KOPT-K1 (cell line): ENCODE results near the gene PITPNM3.
"Not testable (repeated sequence)": the region's sequence is repeated elsewhere in the genome, so short reads cannot be mapped to it uniquely, and the experiment has no call there.

Experiments used
- H3K27ac ChIP-seq: fragments of 200-600 bp; sonication (generic); 2 replicates; pipeline ENCODE4 v1.5.1; 2016; ENCODE audit warnings: antibody characterized with exemption, mild to moderate bottlenecking, low read depth, low read length; ENCODE audit not compliant: poor library complexity, severe bottlenecking
- H3K36me3 ChIP-seq: fragments of 200-600 bp; sonication (generic); 2 replicates; pipeline ENCODE4 v1.5.1; 2017; ENCODE audit warnings: antibody characterized with exemption, mild to moderate bottlenecking, low read length, moderate library complexity; ENCODE audit not compliant: insufficient read depth
- H3K9me3 ChIP-seq: fragments of 200-600 bp; sonication (generic); 2 replicates; pipeline ENCODE4 v1.5.1; 2017; ENCODE audit warnings: antibody characterized with exemption, low read length, mild to moderate bottlenecking; ENCODE audit not compliant: insufficient read depth, poor library complexity, severe bottlenecking

Gene PITPNM3

GRCh38 chr17:6556121-6557039, at the start of gene PITPNM3:
Gene PITPNM3, minus strand, starts transcription at chr17:6556555. Its CDS starts 149 bp downstream, at chr17:6556406.
- no peaks in the 10 kb centered on the region for H3K9me3 ChIP-seq
- no peak within 1 kb of the TSS for H3K27ac ChIP-seq
- H3K36me3 ChIP-seq, result no peaks in the 10 kb centered on the region

- Histone ChIP-seq H3K27ac (no peak overlapping the region), H3K9me3 (no peaks in the 10 kb centered on the region), H3K36me3 (peaks cover 97% of the 10 kb centered on the region)
Observed at GRCh38 chr17:6605142-6605541, 48.8 kb upstream of the PITPNM3 start.

GRCh38 chr17:6603744-6604325, 47.5 kb upstream of the PITPNM3 start:
- H3K9me3 ChIP-seq, result no peaks in the 10 kb centered on the region
- no peak overlapping the region for H3K27ac ChIP-seq
- peaks cover 97% of the 10 kb centered on the region for H3K36me3 ChIP-seq

- no peak overlapping the region for H3K27ac ChIP-seq
- peaks cover 98% of the 10 kb centered on the region for H3K36me3 ChIP-seq
- H3K9me3 ChIP-seq, result no peaks in the 10 kb centered on the region
Observed at GRCh38 chr17:6602141-6602540, 45.8 kb upstream of the PITPNM3 start.

GRCh38 chr17:6599364-6599763, 43.0 kb upstream of the PITPNM3 start:
- Histone ChIP-seq H3K36me3 (peaks cover 99% of the 10 kb centered on the region), H3K9me3 (no peaks in the 10 kb centered on the region), H3K27ac (no peak overlapping the region)

GRCh38 chr17:6597727-6598126, 41.4 kb upstream of the PITPNM3 start:
- H3K27ac ChIP-seq, result no peak overlapping the region
- H3K9me3 ChIP-seq, result no peaks in the 10 kb centered on the region
- peaks cover 98% of the 10 kb centered on the region for H3K36me3 ChIP-seq

- H3K36me3 ChIP-seq, result peaks cover 98% of the 10 kb centered on the region
- H3K9me3 ChIP-seq, result no peaks in the 10 kb centered on the region
- H3K27ac ChIP-seq, result no peak overlapping the region
Observed at GRCh38 chr17:6596941-6597340, 40.6 kb upstream of the PITPNM3 start.

- Histone ChIP-seq H3K9me3 (no peaks in the 10 kb centered on the region), H3K36me3 (peaks cover 98% of the 10 kb centered on the region), H3K27ac (no peak overlapping the region)
Observed at GRCh38 chr17:6596511-6596910, 40.2 kb upstream of the PITPNM3 start.

- no peaks in the 10 kb centered on the region for H3K9me3 ChIP-seq
- peaks cover 98% of the 10 kb centered on the region for H3K36me3 ChIP-seq
- H3K27ac ChIP-seq, result no peak overlapping the region
Observed at GRCh38 chr17:6596081-6596480, 39.7 kb upstream of the PITPNM3 start.

- H3K9me3 ChIP-seq, H3K27ac ChIP-seq: not testable (repeated sequence)
- peaks cover 98% of the 10 kb centered on the region for H3K36me3 ChIP-seq
Observed at GRCh38 chr17:6593371-6593770, 37.0 kb upstream of the PITPNM3 start.

- no peaks in the 10 kb centered on the region for H3K9me3 ChIP-seq
- peaks cover 98% of the 10 kb centered on the region for H3K36me3 ChIP-seq
- no peak overlapping the region for H3K27ac ChIP-seq
Observed at GRCh38 chr17:6592173-6592572, 35.8 kb upstream of the PITPNM3 start.

- Histone ChIP-seq H3K27ac (no peak overlapping the region), H3K36me3 (peaks cover 96% of the 10 kb centered on the region), H3K9me3 (no peaks in the 10 kb centered on the region)
Observed at GRCh38 chr17:6591599-6592158, 35.3 kb upstream of the PITPNM3 start.

- Histone ChIP-seq H3K9me3 (no peaks in the 10 kb centered on the region), H3K36me3 (peaks cover 97% of the 10 kb centered on the region), H3K27ac (no peak overlapping the region)
Observed at GRCh38 chr17:6589266-6589946, 33.1 kb upstream of the PITPNM3 start.

GRCh38 chr17:6588165-6588564, 31.8 kb upstream of the PITPNM3 start:
- Histone ChIP-seq H3K36me3 (peaks cover 97% of the 10 kb centered on the region), H3K9me3 (no peaks in the 10 kb centered on the region), H3K27ac (no peak overlapping the region)

GRCh38 chr17:6587310-6587709, 31.0 kb upstream of the PITPNM3 start:
- Histone ChIP-seq H3K9me3 (no peaks in the 10 kb centered on the region), H3K36me3 (peaks cover 98% of the 10 kb centered on the region), H3K27ac (no peak overlapping the region)
